ENCODE results near the gene ADGRG6. TPM values are rescaled to one million over a fixed set of nuclear protein-coding genes. Genes with fewer than 3 reads are reported as not detected.

Gene ADGRG6
- total RNA-seq, 4 donors from 2014 or later, result 22.3 to 56.5 (median 26.0) TPM

DNA sequence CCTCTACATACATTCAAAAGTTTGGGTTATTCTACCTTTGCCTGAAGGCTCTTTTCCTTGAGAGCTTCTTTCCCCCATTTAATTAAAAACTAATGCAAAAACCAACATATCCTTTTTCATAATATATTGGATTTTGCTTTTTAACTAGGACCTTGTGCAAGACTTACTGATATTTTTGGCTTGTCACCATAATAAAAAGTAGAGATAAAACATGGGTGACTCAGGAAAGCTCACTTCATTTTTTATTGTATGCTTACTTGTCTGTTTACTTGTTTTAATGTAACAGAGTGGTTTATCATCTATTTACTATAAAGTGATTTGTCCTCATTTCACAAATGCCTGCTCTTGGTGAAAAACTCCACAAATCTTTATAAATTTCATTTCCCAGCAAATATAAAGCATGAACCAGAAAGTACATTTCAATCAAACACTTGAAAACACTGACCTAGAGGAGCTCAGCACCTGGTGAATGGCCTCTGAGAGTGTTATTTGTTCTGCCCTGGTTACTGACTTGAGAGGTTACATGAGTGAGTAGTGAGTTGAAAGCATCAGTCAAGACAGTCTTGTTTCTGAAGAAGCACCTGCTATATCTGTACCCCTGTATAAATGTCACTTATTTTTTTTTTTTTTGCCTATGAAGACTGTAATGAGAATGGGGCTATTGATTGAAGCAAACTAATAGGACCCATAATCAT, 20.8 kb downstream of the ADGRG6 start:
- no peak overlapping the region for H3K4me3 ChIP-seq
- H3K27ac ChIP-seq, result peak overlapping the region in 1 of 4 donors; percentile 42
- peaks cover 0 to 11% (median 8%) of the 10 kb centered on the region in 3 donors for H3K4me1 ChIP-seq
- intact Hi-C loops (cut with DNase I), result no loop called here
- TF ChIP-seq, protein P1, sequence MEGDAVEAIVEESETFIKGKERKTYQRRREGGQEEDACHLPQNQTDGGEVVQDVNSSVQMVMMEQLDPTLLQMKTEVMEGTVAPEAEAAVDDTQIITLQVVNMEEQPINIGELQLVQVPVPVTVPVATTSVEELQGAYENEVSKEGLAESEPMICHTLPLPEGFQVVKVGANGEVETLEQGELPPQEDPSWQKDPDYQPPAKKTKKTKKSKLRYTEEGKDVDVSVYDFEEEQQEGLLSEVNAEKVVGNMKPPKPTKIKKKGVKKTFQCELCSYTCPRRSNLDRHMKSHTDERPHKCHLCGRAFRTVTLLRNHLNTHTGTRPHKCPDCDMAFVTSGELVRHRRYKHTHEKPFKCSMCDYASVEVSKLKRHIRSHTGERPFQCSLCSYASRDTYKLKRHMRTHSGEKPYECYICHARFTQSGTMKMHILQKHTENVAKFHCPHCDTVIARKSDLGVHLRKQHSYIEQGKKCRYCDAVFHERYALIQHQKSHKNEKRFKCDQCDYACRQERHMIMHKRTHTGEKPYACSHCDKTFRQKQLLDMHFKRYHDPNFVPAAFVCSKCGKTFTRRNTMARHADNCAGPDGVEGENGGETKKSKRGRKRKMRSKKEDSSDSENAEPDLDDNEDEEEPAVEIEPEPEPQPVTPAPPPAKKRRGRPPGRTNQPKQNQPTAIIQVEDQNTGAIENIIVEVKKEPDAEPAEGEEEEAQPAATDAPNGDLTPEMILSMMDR (IDR thresholded peaks at IDR 0.05), result no peak
- H3K9me3 ChIP-seq, result no peaks in the 10 kb centered on the region
- no peaks in the 10 kb centered on the region for H3K27me3 ChIP-seq
- DNase-seq, result no peak
- H3K36me3 ChIP-seq, result no peaks in the 10 kb centered on the region

DNA sequence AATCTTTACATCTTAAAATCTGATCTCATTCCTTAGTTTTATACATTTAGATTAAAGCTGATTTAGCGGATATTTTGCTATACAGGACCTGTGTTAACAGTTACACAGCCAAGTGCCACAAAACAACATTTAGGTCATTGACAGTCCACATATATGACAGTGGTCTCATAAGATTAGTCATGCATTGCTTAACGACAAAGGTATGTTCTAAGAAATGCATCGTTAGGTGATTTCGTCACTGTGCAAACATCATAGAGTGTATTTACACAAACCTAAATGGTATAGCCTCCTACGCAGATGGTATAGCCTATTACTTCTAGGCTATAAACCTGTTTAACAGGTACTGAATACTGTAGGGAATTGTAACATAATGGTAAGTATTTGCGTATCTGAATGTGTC, 21.6 kb downstream of the ADGRG6 start:
- no peaks in the 10 kb centered on the region for H3K36me3 ChIP-seq
- intact Hi-C loops (cut with DNase I), result no loop called here
- no peak overlapping the region for H3K4me3 ChIP-seq
- TF ChIP-seq, protein P1 (IDR thresholded peaks at IDR 0.05), result no peak
- no peak for TF ChIP-seq POLR2A (IDR thresholded peaks at IDR 0.05)
- DNase-seq, result no peak
- WGBS, 2 donors, result 48 to 70% methylated on average over 6 of the region's 6 CpGs
- peak overlapping the region in 3 of 4 donors; percentile 33 to 53 (median 42) for H3K27ac ChIP-seq
- H3K9me3 ChIP-seq, result no peaks in the 10 kb centered on the region
- H3K4me1 ChIP-seq, result peaks cover 0 to 11% (median 8%) of the 10 kb centered on the region in 3 donors
- no peaks in the 10 kb centered on the region for H3K27me3 ChIP-seq

DNA sequence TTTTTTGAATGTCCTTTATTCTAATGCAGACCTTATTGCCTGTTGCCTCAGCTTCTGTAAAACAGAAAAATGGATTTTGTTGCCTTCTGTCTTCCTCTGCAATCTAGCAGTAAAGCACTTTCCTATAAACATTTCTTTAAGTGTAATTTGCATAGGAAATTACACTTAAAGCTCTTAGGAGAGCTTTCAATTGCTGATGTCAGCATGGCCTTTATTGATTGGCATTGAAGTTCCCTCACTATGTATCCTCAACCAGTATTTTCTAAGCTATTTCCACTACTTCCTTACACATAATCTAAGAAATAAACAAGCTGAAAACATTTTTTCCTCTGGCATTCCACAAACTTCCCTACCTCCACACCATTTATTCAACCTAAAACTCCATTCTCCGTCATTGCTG, 22.3 kb downstream of the ADGRG6 start:
- TF ChIP-seq, protein P1 (IDR thresholded peaks at IDR 0.05), result no peak
- WGBS, 2 donors, result 81 to 94% methylated on average over 1 of the region's 1 CpG
- peak overlapping the region in 3 of 4 donors; percentile 33 to 53 (median 42) for H3K27ac ChIP-seq

DNA sequence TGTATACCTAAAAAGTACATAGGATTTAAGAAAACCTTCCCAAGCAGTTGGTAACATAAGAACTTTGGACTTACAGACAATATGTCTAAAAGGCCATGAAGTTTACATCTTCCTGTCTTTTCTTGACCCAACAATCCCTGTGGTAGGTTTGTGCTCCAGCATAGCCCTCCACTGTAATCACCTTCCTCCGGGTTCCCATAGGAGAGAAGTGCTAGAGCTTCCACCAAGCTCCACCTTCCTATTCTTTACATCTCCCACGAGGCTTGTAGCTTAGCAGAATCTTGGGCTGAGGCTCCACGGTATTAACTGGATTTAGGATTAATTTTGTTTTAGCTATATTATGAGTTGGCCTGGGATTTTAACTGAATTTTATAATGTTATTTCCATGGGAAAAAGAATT, 23.3 kb downstream of the ADGRG6 start:
- H3K9me3 ChIP-seq, result no peaks in the 10 kb centered on the region
- DNase-seq, result no peak
- H3K4me1 ChIP-seq, result peaks cover 0 to 11% (median 8%) of the 10 kb centered on the region in 3 donors
- WGBS, 2 donors, result 67 to 87% methylated on average over 3 of the region's 3 CpGs
- H3K27me3 ChIP-seq, result no peaks in the 10 kb centered on the region
- H3K36me3 ChIP-seq, result no peaks in the 10 kb centered on the region
- intact Hi-C loops (cut with DNase I), result no loop called here
- TF ChIP-seq, protein P1 (IDR thresholded peaks at IDR 0.05), result no peak
- no peak for TF ChIP-seq POLR2A (IDR thresholded peaks at IDR 0.05)
- H3K4me3 ChIP-seq, result no peak overlapping the region
- no peak overlapping the region for H3K27ac ChIP-seq

More for the DNA sequence above, 22.3 kb downstream of the ADGRG6 start:
- DNase-seq, result no peak
- H3K4me1 ChIP-seq, result peaks cover 0 to 11% (median 8%) of the 10 kb centered on the region in 3 donors
- no peaks in the 10 kb centered on the region for H3K27me3 ChIP-seq
- intact Hi-C loops (cut with DNase I), result no loop called here
- no peaks in the 10 kb centered on the region for H3K9me3 ChIP-seq
- no peaks in the 10 kb centered on the region for H3K36me3 ChIP-seq
- no peak overlapping the region for H3K4me3 ChIP-seq

DNA sequence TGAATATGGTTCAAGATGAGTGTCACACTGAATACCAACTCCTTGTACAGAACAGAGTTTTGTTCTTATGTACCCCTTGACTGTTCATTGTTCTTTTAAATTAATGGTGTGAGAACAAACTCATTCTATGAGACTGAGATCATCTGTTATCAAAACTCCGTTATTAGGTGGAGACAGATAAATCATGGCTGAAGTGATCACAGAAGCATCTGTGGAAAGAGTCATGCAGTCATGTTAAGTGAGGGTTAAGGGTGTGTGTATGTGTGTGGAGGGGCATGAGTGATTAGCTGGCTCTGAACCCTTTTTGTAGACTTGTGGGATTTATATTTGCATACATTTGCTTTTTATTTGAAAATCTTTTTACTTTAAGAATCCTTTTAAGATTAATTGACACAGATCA, 24.7 kb downstream of the ADGRG6 start:
- WGBS, 2 donors, result 62 to 76% methylated on average over 1 of the region's 1 CpG
- no peak overlapping the region for H3K4me3 ChIP-seq
- intact Hi-C loops (cut with DNase I), result no loop called here
- no peak for TF ChIP-seq POLR2A (IDR thresholded peaks at IDR 0.05)
- TF ChIP-seq, protein P1 (IDR thresholded peaks at IDR 0.05), result no peak
- no peak overlapping the region for H3K27ac ChIP-seq
- no peak for DNase-seq
- H3K27me3 ChIP-seq, result no peaks in the 10 kb centered on the region
- peaks cover 0 to 22% (median 8%) of the 10 kb centered on the region in 3 donors for H3K4me1 ChIP-seq
- H3K36me3 ChIP-seq, result no peaks in the 10 kb centered on the region
- no peaks in the 10 kb centered on the region for H3K9me3 ChIP-seq

All from esophagus squamous epithelium (tissue), 5 donors.